Activated CD8-positive, alpha-beta T cell treated with anti-CD3 and anti-CD28 coated beads, Interleukin-2, amount 10 ng/mL, durations not matched to agents 7 days and 5 days (primary cell): ENCODE results near the gene PPBP. TPM values are rescaled to one million over a fixed set of nuclear protein-coding genes. Genes with fewer than 3 reads are reported as not detected.
"Not testable (repeated sequence)": the region's sequence is repeated elsewhere in the genome, so short reads cannot be mapped to it uniquely, and the experiment has no call there.

Source experiments
- ATAC-seq: fragments of 150-1000 bp; cut with Tn5 transposase; one replicate; pipeline ENCODE4 v1.10.0; 2021; ENCODE audit warnings: moderate library complexity
- CTCF ChIA-PET: fragments of 350-600 bp; sonication (Branson Sonifier 250); formaldehyde crosslinking; loops from one replicate; lab custom pipeline; 2021; ENCODE audit warnings: antibody characterized with exemption; lab: Charles Lee
- POLR2A ChIA-PET: fragments of 350-600 bp; sonication (Branson Sonifier 250); formaldehyde crosslinking; loops from one replicate; lab custom pipeline; 2021; ENCODE audit warnings: antibody characterized with exemption; lab: Charles Lee
- DNase-seq: peaks from one replicate; pipeline ENCODE4 v3.0.0-alpha.2; 2020
- H3K27ac Mint-ChIP-seq: one replicate; pipeline ENCODE4 v1.8.0; 2021; ENCODE audit warnings: mild to moderate bottlenecking, mixed read lengths
- H3K27me3 Mint-ChIP-seq: one replicate; pipeline ENCODE4 v1.8.0; 2021; ENCODE audit warnings: low read depth, mixed read lengths
- H3K36me3 Mint-ChIP-seq: one replicate; pipeline ENCODE4 v1.8.0; 2021; ENCODE audit warnings: low read depth, mixed read lengths
- H3K4me1 Mint-ChIP-seq: one replicate; pipeline ENCODE4 v1.8.0; 2021; ENCODE audit warnings: low read depth, mixed read lengths
- H3K4me3 Mint-ChIP-seq: one replicate; pipeline ENCODE4 v1.8.0; 2021; ENCODE audit warnings: mild to moderate bottlenecking, mixed read lengths
- H3K9me3 Mint-ChIP-seq: one replicate; pipeline ENCODE4 v1.8.0; 2022; ENCODE audit warnings: mixed read lengths; ENCODE audit not compliant: insufficient read depth
- total RNA-seq, 2 experiments: library from RNA; stranded (reverse); gene quantifications; one replicate each; pipeline ENCODE4 v1.2.3, GENCODE V29; 2021

Gene PPBP
- total RNA-seq, 2 experiments from 2014 or later: not detected

DNA sequence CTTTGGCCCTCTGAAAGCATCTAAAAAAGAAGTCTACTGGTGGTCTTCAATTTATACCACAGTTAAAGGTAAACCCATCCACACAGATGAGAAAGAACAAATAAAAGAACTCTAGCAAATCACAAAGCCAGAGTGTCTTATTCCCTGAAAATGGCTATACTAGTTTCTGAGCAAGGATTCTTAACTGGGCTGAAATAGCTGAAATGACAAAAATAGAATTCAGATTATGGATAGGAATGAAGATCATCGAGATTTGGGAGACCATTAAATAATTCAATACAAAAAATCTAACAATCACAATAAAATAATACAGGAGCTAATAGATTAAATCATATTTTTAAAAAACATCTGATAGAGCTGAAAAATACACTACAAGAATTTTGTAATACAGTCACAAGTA lies 18.0 kb downstream of the PPBP start:
- CTCF ChIA-PET: no interaction called here
- POLR2A ChIA-PET: no interaction called here
- peaks cover 9% of the 10 kb centered on the region for H3K9me3 Mint-ChIP-seq
- H3K4me3 Mint-ChIP-seq: no peak overlapping the region
- no peaks in the 10 kb centered on the region for H3K36me3 Mint-ChIP-seq
- ATAC-seq: no peak
- no peaks in the 10 kb centered on the region for H3K27me3 Mint-ChIP-seq
- DNase-seq: no peak
- H3K4me1 Mint-ChIP-seq: no peaks in the 10 kb centered on the region
- no peak overlapping the region for H3K27ac Mint-ChIP-seq

- H3K4me3 Mint-ChIP-seq: no peak overlapping the region
- CTCF ChIA-PET: no interaction called here
- ATAC-seq: no peak
- H3K27me3 Mint-ChIP-seq: no peaks in the 10 kb centered on the region
- no peak overlapping the region for H3K27ac Mint-ChIP-seq
- no peaks in the 10 kb centered on the region for H3K4me1 Mint-ChIP-seq
- POLR2A ChIA-PET: no interaction called here
- no peaks in the 10 kb centered on the region for H3K36me3 Mint-ChIP-seq
- H3K9me3 Mint-ChIP-seq: peaks cover 9% of the 10 kb centered on the region
- DNase-seq: no peak
These were observed 20.1 kb downstream of the PPBP start for GRCh38 chr4:73967866-73968265.

DNA sequence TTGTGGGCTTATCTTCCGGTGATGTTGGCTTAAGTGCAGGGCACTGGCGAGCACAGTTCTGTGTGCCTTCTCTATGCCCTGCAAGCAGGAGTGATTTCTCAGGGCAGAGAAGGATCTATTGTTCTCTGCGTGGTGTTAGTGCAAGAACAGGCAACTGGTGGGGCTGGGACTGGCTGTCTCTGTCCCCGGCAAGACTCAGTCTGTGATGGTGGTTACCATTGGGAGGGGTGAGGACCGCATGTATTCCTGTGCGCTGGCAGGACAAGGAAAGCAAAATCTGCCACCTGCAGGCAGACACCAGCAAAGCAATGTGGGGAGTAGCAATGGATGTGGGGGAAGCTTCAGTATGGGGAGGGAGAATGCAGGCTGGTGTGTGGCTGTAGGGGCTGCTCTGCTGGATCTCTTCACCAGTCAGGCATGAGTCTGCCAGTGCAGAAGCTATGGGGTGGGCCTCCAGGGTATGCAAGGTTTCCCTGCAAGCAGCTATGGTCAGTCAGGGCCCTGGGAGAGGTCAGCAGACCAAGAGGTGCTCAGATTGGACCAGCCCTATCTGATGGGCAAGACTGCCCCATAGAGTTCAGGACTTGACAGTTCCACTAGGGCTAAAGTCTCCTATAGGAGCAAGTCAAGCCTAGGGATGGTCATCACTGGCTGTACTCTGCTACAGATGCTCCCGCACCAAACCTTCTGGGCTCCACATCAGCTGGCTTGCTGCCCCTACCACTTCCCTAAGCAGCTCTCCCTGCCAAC lies 23.0 kb downstream of the PPBP start:
- no peaks in the 10 kb centered on the region for H3K27me3 Mint-ChIP-seq
- ATAC-seq (no peak), DNase-seq (no peak)
- POLR2A ChIA-PET: no interaction called here
- H3K4me1 Mint-ChIP-seq: no peaks in the 10 kb centered on the region
- CTCF ChIA-PET: no interaction called here
- H3K36me3 Mint-ChIP-seq: no peaks in the 10 kb centered on the region
- no peak overlapping the region for H3K27ac Mint-ChIP-seq
- H3K4me3 Mint-ChIP-seq: no peak overlapping the region
- peaks cover 9% of the 10 kb centered on the region for H3K9me3 Mint-ChIP-seq

DNA sequence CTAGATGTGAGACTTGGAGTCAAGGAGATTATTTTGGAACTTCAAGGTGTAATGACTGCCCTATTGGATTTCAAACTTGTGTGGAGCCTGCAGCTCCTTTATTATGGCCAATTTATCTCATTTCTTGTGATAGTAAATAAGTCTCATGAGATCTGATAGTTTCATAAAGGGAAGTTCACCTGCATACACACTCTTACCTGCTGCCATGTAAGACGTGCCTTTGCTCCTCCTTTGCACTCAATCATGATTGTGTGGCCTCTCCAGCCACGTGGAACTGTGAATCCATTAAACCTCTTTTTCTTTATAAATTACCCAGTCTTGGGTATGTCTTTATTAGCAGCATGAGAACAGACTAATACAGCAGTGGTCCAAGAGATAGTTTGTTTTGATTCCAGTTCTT lies 25.3 kb downstream of the PPBP start:
- H3K27ac Mint-ChIP-seq: no peak overlapping the region
- no peak overlapping the region for H3K4me3 Mint-ChIP-seq
- H3K27me3 Mint-ChIP-seq: no peaks in the 10 kb centered on the region
- DNase-seq (no peak), ATAC-seq (no peak)
- ChIA-PET POLR2A (no interaction called here), CTCF (no interaction called here)
- peaks cover 9% of the 10 kb centered on the region for H3K9me3 Mint-ChIP-seq
- no peaks in the 10 kb centered on the region for H3K36me3 Mint-ChIP-seq
- no peaks in the 10 kb centered on the region for H3K4me1 Mint-ChIP-seq

GRCh38 chr4:73959041-73959440 lies 28.9 kb downstream of the PPBP start:
- CTCF ChIA-PET: not testable (repeated sequence)

GRCh38 chr4:73952352-73952751 lies 35.6 kb downstream of the PPBP start:
- Mint-ChIP-seq H3K4me3 (no peak overlapping the region), H3K9me3 (no peaks in the 10 kb centered on the region)

More at GRCh38 chr4:73959041-73959440, 28.9 kb downstream of the PPBP start:
- H3K27ac Mint-ChIP-seq, H3K9me3 Mint-ChIP-seq, H3K4me1 Mint-ChIP-seq, H3K4me3 Mint-ChIP-seq, H3K27me3 Mint-ChIP-seq, POLR2A ChIA-PET, DNase-seq, ATAC-seq, H3K36me3 Mint-ChIP-seq: not testable (repeated sequence)

GRCh38 chr4:73950376-73950920 lies 37.5 kb downstream of the PPBP start:
- H3K36me3 Mint-ChIP-seq, H3K27ac Mint-ChIP-seq, POLR2A ChIA-PET, H3K4me1 Mint-ChIP-seq, H3K9me3 Mint-ChIP-seq, CTCF ChIA-PET, H3K4me3 Mint-ChIP-seq, ATAC-seq, DNase-seq, H3K27me3 Mint-ChIP-seq: not testable (repeated sequence)

More at GRCh38 chr4:73952352-73952751, 35.6 kb downstream of the PPBP start:
- no peak for DNase-seq
- no peaks in the 10 kb centered on the region for H3K36me3 Mint-ChIP-seq
- no peak overlapping the region for H3K27ac Mint-ChIP-seq
- POLR2A ChIA-PET: no interaction called here
- no peak for ATAC-seq
- no peaks in the 10 kb centered on the region for H3K27me3 Mint-ChIP-seq
- CTCF ChIA-PET: interaction anchor here (0.5 kb wide), 1 partner anchor 133 kb away, joined by 3 read pairs; no protein-coding TSS in a partner anchor
- H3K4me1 Mint-ChIP-seq: no peaks in the 10 kb centered on the region

GRCh38 chr4:73948990-73949706 lies 38.8 kb downstream of the PPBP start:
- POLR2A ChIA-PET: no interaction called here
- no peaks in the 10 kb centered on the region for H3K4me1 Mint-ChIP-seq

GRCh38 chr4:73948291-73948690 lies 39.7 kb downstream of the PPBP start:
- ChIA-PET POLR2A (no interaction called here), CTCF (no interaction called here)
- Mint-ChIP-seq H3K36me3 (no peaks in the 10 kb centered on the region), H3K9me3 (no peaks in the 10 kb centered on the region), H3K27me3 (peaks cover 19% of the 10 kb centered on the region), H3K4me3 (no peak overlapping the region), H3K4me1 (no peaks in the 10 kb centered on the region), H3K27ac (no peak overlapping the region)
- DNase-seq: no peak
- no peak for ATAC-seq

More at GRCh38 chr4:73948990-73949706, 38.8 kb downstream of the PPBP start:
- H3K36me3 Mint-ChIP-seq: no peaks in the 10 kb centered on the region
- CTCF ChIA-PET: no interaction called here
- H3K27ac Mint-ChIP-seq: no peak overlapping the region
- ATAC-seq: no peak
- no peak overlapping the region for H3K4me3 Mint-ChIP-seq
- no peaks in the 10 kb centered on the region for H3K9me3 Mint-ChIP-seq
- peaks cover 15% of the 10 kb centered on the region for H3K27me3 Mint-ChIP-seq
- no peak for DNase-seq

- Mint-ChIP-seq H3K9me3 (no peaks in the 10 kb centered on the region), H3K27me3 (peaks cover 21% of the 10 kb centered on the region), H3K4me1 (no peaks in the 10 kb centered on the region), H3K4me3 (no peak overlapping the region), H3K36me3 (no peaks in the 10 kb centered on the region), H3K27ac (no peak overlapping the region)
- DNase-seq (no peak), ATAC-seq (no peak)
- POLR2A ChIA-PET: no interaction called here
- CTCF ChIA-PET: no interaction called here
These were observed 40.6 kb downstream of the PPBP start for GRCh38 chr4:73947239-73947985.

GRCh38 chr4:73945674-73946449 lies 42.1 kb downstream of the PPBP start:
- H3K4me1 Mint-ChIP-seq: no peaks in the 10 kb centered on the region
- H3K27ac Mint-ChIP-seq: no peak overlapping the region
- DNase-seq (no peak), ATAC-seq (no peak)
- ChIA-PET CTCF (no interaction called here), POLR2A (interaction anchor here (0.7 kb wide), 1 partner anchor 894 kb away, joined by 4 read pairs; no protein-coding TSS in a partner anchor)
- peaks cover 21% of the 10 kb centered on the region for H3K27me3 Mint-ChIP-seq
- H3K36me3 Mint-ChIP-seq: no peaks in the 10 kb centered on the region
- H3K9me3 Mint-ChIP-seq: no peaks in the 10 kb centered on the region
- no peak overlapping the region for H3K4me3 Mint-ChIP-seq
